ENCODE results near the gene ZNF99.
"Not testable (repeated sequence)": the region's sequence is repeated elsewhere in the genome, so short reads cannot be mapped to it uniquely, and the experiment has no call there.

ZNF99 gene

GRCh38 chr19:22783651-22784410 lies at the start of gene ZNF99:
Gene ZNF99, minus strand, starts transcription at chr19:22784151. Its CDS starts 135 bp downstream, at chr19:22784016.
- Histone ChIP-seq H3K27ac (ENCODE audit: low read length) (no peak within 1 kb of the TSS), H3K9me3 (ENCODE audit: control insufficient read depth in 1 of 2, low read length in 2 of 2) (no peaks in the 10 kb centered on the region), H3K4me3 (ENCODE audit: low read depth in 1 of 2, low read length in 2 of 2) (peak within 1 kb of the TSS in 1 of 2 donors; percentile 71)

GRCh38 chr19:22832031-22832762 lies 48.2 kb upstream of the ZNF99 start, which contains the start of gene ZNF723:
Gene ZNF723, plus strand, starts transcription at chr19:22832291. Its CDS starts 89 bp downstream, at chr19:22832380.
- Histone ChIP-seq H3K27ac (ENCODE audit: low read length) (no peak within 1 kb of the TSS), H3K4me3 (ENCODE audit: low read depth in 1 of 2, low read length in 2 of 2) (peak within 1 kb of the TSS in 1 of 2 donors; percentile 28), H3K27me3 (ENCODE audit: low read depth, low read length) (no peaks in the 10 kb centered on the region), H3K9me3 (ENCODE audit: control insufficient read depth in 1 of 2, low read length in 2 of 2) (peaks cover 0 to 16% of the 10 kb centered on the region in 2 donors), H3K36me3 (ENCODE audit: control insufficient read depth in 1 of 2, insufficient read depth in 2 of 2, low read length in 2 of 2) (no peaks in the 10 kb centered on the region), H3K4me1 (ENCODE audit: control insufficient read depth in 1 of 2, insufficient read depth in 2 of 2, low read length in 2 of 2) (no peaks in the 10 kb centered on the region)

More at GRCh38 chr19:22783651-22784410, at the start of gene ZNF99:
- Histone ChIP-seq H3K36me3 (ENCODE audit: control insufficient read depth in 1 of 2, insufficient read depth in 2 of 2, low read length in 2 of 2) (no peaks in the 10 kb centered on the region), H3K27me3 (ENCODE audit: low read depth, low read length) (no peaks in the 10 kb centered on the region), H3K4me1 (ENCODE audit: control insufficient read depth in 1 of 2, insufficient read depth in 2 of 2, low read length in 2 of 2) (no peaks in the 10 kb centered on the region)

DNA sequence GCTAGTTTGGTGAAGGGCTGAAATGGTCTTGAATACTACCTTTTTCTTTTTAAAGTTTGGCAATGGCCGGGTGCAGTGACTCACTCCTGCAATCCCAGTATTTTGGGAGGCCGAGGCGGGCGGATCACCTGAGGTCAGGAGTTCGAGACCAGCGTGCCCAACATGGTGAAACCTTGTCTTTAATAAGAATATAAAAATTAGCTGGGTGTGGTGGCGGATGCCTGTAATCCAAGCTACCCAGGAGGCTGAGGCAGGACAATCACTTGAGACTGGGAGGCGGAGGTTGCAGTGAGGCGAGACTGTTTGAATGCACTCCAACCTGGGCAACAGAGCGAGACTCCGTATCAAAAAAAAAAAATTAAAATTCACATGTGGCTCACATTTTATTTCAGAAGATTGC lies 47.3 kb upstream of the ZNF99 start:
- no peak overlapping the region for H3K27ac ChIP-seq (ENCODE audit: low read length)
- no peak overlapping the region for H3K4me3 ChIP-seq (ENCODE audit: low read depth in 1 of 2, low read length in 2 of 2)
- H3K4me1 ChIP-seq (ENCODE audit: control insufficient read depth in 1 of 2, insufficient read depth in 2 of 2, low read length in 2 of 2) = no peaks in the 10 kb centered on the region
- no peaks in the 10 kb centered on the region for H3K36me3 ChIP-seq (ENCODE audit: control insufficient read depth in 1 of 2, insufficient read depth in 2 of 2, low read length in 2 of 2)
- peaks cover 0 to 16% of the 10 kb centered on the region in 2 donors for H3K9me3 ChIP-seq (ENCODE audit: control insufficient read depth in 1 of 2, low read length in 2 of 2)
- no peaks in the 10 kb centered on the region for H3K27me3 ChIP-seq (ENCODE audit: low read depth, low read length)

- peaks cover 0 to 4% of the 10 kb centered on the region in 2 donors for H3K9me3 ChIP-seq (ENCODE audit: control insufficient read depth in 1 of 2, low read length in 2 of 2)
Measured at GRCh38 chr19:22814124-22814523, 30.2 kb upstream of the ZNF99 start.

DNA sequence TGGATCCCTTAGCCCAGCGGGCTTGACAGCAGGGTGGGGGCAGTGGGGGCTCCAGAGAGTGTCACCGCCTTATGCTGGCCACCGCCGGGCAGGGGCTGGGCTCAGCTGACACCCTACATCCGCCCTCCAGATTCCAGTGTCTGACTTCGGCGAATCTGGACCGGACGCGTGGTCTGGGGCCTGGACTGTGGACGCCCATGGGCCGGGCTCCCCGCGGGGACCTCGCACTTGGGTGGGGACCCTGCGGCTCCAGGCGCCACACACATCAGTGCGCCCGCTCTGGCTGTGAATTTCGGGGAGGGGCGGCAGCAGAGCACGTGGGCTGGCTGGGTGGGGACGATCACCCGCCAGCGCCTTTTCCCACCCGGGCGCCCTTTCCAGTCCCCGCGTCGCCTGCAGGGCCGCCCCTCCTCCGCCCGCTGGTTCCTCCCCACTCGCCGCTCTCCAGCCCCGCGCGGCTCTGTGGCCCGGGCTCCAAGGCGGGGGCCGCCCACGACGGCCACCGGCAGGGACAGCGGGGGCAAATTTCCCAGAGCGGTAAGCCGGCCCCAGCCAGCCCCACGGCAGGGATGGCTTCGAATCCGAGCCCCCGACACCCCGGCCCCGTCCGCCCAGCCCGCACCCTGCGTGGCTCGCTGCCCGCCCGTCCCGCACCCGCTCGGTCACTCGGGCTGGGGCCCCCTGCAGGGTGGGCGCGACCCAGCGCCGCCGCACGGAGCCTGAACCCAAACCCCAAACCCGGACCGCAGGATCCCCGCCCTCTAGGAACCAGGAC lies 23.3 kb upstream of the ZNF99 start:
- Histone ChIP-seq H3K4me1 (ENCODE audit: control insufficient read depth in 1 of 2, insufficient read depth in 2 of 2, low read length in 2 of 2) (peaks cover 0 to 10% of the 10 kb centered on the region in 2 donors), H3K9me3 (ENCODE audit: control insufficient read depth in 1 of 2, low read length in 2 of 2) (peaks cover 0 to 7% of the 10 kb centered on the region in 2 donors), H3K36me3 (ENCODE audit: control insufficient read depth in 1 of 2, insufficient read depth in 2 of 2, low read length in 2 of 2) (no peaks in the 10 kb centered on the region), H3K4me3 (ENCODE audit: low read depth in 1 of 2, low read length in 2 of 2) (peak overlapping the region in 1 of 2 donors; percentile 44), H3K27ac (ENCODE audit: low read length) (no peak overlapping the region), H3K27me3 (ENCODE audit: low read depth, low read length) (no peaks in the 10 kb centered on the region)

More at GRCh38 chr19:22814124-22814523, 30.2 kb upstream of the ZNF99 start:
- Histone ChIP-seq H3K27me3 (ENCODE audit: low read depth, low read length) (no peaks in the 10 kb centered on the region), H3K4me1 (ENCODE audit: control insufficient read depth in 1 of 2, insufficient read depth in 2 of 2, low read length in 2 of 2) (no peaks in the 10 kb centered on the region), H3K27ac (ENCODE audit: low read length) (no peak overlapping the region), H3K36me3 (ENCODE audit: control insufficient read depth in 1 of 2, insufficient read depth in 2 of 2, low read length in 2 of 2) (no peaks in the 10 kb centered on the region), H3K4me3 (ENCODE audit: low read depth in 1 of 2, low read length in 2 of 2) (no peak overlapping the region)

- H3K36me3 ChIP-seq (ENCODE audit: control insufficient read depth in 1 of 2, insufficient read depth in 2 of 2, low read length in 2 of 2) = no peaks in the 10 kb centered on the region
- H3K4me3 ChIP-seq (ENCODE audit: low read depth in 1 of 2, low read length in 2 of 2) = no peak overlapping the region
- peaks cover 0 to 10% of the 10 kb centered on the region in 2 donors for H3K4me1 ChIP-seq (ENCODE audit: control insufficient read depth in 1 of 2, insufficient read depth in 2 of 2, low read length in 2 of 2)
- H3K27me3 ChIP-seq (ENCODE audit: low read depth, low read length) = no peaks in the 10 kb centered on the region
- peaks cover 0 to 10% of the 10 kb centered on the region in 2 donors for H3K9me3 ChIP-seq (ENCODE audit: control insufficient read depth in 1 of 2, low read length in 2 of 2)
- no peak overlapping the region for H3K27ac ChIP-seq (ENCODE audit: low read length)
Measured at GRCh38 chr19:22806418-22806817, 22.5 kb upstream of the ZNF99 start.

DNA sequence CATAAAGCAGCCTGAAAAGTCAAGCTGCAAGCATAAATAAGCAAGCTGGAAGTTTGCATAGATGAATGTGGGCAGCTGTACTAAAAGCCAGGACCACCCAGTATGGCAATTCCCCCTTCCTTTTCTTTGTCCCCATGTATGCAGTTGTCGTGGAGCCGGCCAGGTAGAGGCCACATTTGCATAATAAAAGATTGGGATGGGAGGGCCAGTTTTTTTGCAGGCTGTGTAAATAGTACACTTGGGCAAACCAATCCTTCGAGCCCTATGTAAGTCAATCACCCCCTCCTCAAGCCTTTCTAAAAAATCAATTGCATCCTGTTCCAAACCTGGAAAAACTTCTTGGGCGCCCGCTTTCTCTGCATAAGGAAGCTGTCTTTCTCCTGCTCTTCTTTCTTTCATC lies 13.1 kb upstream of the ZNF99 start:
- no peaks in the 10 kb centered on the region for H3K27me3 ChIP-seq (ENCODE audit: low read depth, low read length)
- H3K9me3 ChIP-seq (ENCODE audit: control insufficient read depth in 1 of 2, low read length in 2 of 2) = peaks cover 0 to 8% of the 10 kb centered on the region in 2 donors
- no peaks in the 10 kb centered on the region for H3K4me1 ChIP-seq (ENCODE audit: control insufficient read depth in 1 of 2, insufficient read depth in 2 of 2, low read length in 2 of 2)
- no peaks in the 10 kb centered on the region for H3K36me3 ChIP-seq (ENCODE audit: control insufficient read depth in 1 of 2, insufficient read depth in 2 of 2, low read length in 2 of 2)
- H3K4me3 ChIP-seq (ENCODE audit: low read depth in 1 of 2, low read length in 2 of 2) = no peak overlapping the region
- H3K27ac ChIP-seq (ENCODE audit: low read length) = no peak overlapping the region

- not testable (repeated sequence) for H3K27ac ChIP-seq (ENCODE audit: low read length); H3K4me3 ChIP-seq (ENCODE audit: low read depth in 1 of 2, low read length in 2 of 2); H3K27me3 ChIP-seq (ENCODE audit: low read depth, low read length); H3K9me3 ChIP-seq (ENCODE audit: control insufficient read depth in 1 of 2, low read length in 2 of 2); H3K36me3 ChIP-seq (ENCODE audit: control insufficient read depth in 1 of 2, insufficient read depth in 2 of 2, low read length in 2 of 2); H3K4me1 ChIP-seq (ENCODE audit: control insufficient read depth in 1 of 2, insufficient read depth in 2 of 2, low read length in 2 of 2)
Measured at GRCh38 chr19:22792863-22793262, 8.9 kb upstream of the ZNF99 start.

- Histone ChIP-seq H3K27ac (ENCODE audit: low read length) (no peak overlapping the region), H3K4me1 (ENCODE audit: control insufficient read depth in 1 of 2, insufficient read depth in 2 of 2, low read length in 2 of 2) (no peaks in the 10 kb centered on the region), H3K36me3 (ENCODE audit: control insufficient read depth in 1 of 2, insufficient read depth in 2 of 2, low read length in 2 of 2) (no peaks in the 10 kb centered on the region), H3K27me3 (ENCODE audit: low read depth, low read length) (no peaks in the 10 kb centered on the region), H3K4me3 (ENCODE audit: low read depth in 1 of 2, low read length in 2 of 2) (no peak overlapping the region), H3K9me3 (ENCODE audit: control insufficient read depth in 1 of 2, low read length in 2 of 2) (peaks cover 0 to 32% of the 10 kb centered on the region in 2 donors)
Measured at GRCh38 chr19:22735911-22736645, 47.9 kb downstream of the ZNF99 start.

GRCh38 chr19:22733691-22734090 lies 50.3 kb downstream of the ZNF99 start:
- no peaks in the 10 kb centered on the region for H3K27me3 ChIP-seq (ENCODE audit: low read depth, low read length)
- peaks cover 0 to 19% of the 10 kb centered on the region in 2 donors for H3K9me3 ChIP-seq (ENCODE audit: control insufficient read depth in 1 of 2, low read length in 2 of 2)
- no peak overlapping the region for H3K4me3 ChIP-seq (ENCODE audit: low read depth in 1 of 2, low read length in 2 of 2)
- H3K27ac ChIP-seq (ENCODE audit: low read length) = no peak overlapping the region
- H3K36me3 ChIP-seq (ENCODE audit: control insufficient read depth in 1 of 2, insufficient read depth in 2 of 2, low read length in 2 of 2) = no peaks in the 10 kb centered on the region
- H3K4me1 ChIP-seq (ENCODE audit: control insufficient read depth in 1 of 2, insufficient read depth in 2 of 2, low read length in 2 of 2) = no peaks in the 10 kb centered on the region
